ENCODE data around the gene GOSR1.

The GOSR1 gene

DNA sequence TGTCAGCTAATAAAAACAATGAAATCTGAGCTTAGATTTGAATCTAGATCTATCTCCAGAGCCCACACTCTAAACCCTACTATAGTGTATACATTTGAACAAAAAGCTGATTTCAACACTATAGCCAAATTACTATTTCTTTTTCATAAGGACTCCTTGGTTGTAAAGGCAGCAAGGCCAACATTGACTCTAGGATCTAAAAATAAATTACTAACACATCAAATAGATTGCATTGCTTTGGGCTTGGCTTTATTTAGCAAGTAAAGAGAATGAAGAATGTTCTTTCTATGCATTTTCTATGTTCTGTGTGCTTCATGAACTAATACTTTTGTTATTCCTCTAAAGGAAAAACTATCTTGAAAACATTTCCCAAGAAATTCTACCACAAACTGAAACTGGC, 5.3 kb downstream of the GOSR1 start:
- no peaks in the 10 kb centered on the region for H4K20me1 ChIP-seq (ENCODE audit: low read depth, low read length)
- H3K9me3 ChIP-seq (ENCODE audit: insufficient read depth, low read length): no peaks in the 10 kb centered on the region
- H3K4me2 ChIP-seq (ENCODE audit: low read depth, low read length, poor library complexity, severe bottlenecking): no peak overlapping the region
- H3K9me2 ChIP-seq (replicated peaks; ENCODE audit: insufficient read depth, low read length): no peaks in the 10 kb centered on the region
- H3K4me3 ChIP-seq (ENCODE audit: insufficient read depth, low read length, poor library complexity, severe bottlenecking): no peak overlapping the region
- no peak overlapping the region for H2AFZ ChIP-seq (ENCODE audit: low read depth, low read length, severe bottlenecking)
- H3K36me3 ChIP-seq (ENCODE audit: low read length): peaks cover 39% of the 10 kb centered on the region
- H3K79me2 ChIP-seq (ENCODE audit: insufficient read depth, low read length): peaks cover 21% of the 10 kb centered on the region
- H3K9ac ChIP-seq (ENCODE audit: low read length): no peak overlapping the region
- no peak overlapping the region for H3K27ac ChIP-seq (ENCODE audit: low read depth, low read length)
- no peaks in the 10 kb centered on the region for H3F3A ChIP-seq (ENCODE audit: insufficient read depth)
- H3K27me3 ChIP-seq (ENCODE audit: low read length): no peaks in the 10 kb centered on the region
- no peak for TF ChIP-seq CTCF (IDR thresholded peaks at IDR 0.05; ENCODE audit: insufficient read depth, low read length, poor library complexity, severe bottlenecking)
- no peak for TF ChIP-seq EZH2phosphoT487 (conservative IDR thresholded peaks at IDR 0.05; ENCODE audit: low read length)

DNA sequence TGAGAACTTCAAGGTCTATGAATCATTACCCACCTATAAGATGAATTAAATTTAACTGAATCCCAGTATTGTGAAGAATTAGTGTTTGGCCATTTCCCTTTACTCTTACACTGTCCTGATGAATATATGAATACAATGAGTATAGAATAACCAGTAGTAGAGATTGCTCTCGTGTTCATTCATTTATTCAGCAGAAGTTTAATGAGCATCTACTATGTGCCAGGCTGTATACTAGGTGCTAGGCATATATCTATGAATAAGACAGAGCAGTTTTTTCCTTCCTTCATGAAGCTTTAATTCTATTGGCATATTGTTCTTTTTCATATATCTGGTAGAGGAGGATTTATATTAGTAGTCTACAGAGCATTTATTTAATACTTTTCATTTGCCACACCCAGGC, 6.0 kb downstream of the GOSR1 start:
- H3K4me2 ChIP-seq (ENCODE audit: low read depth, low read length, poor library complexity, severe bottlenecking): no peak overlapping the region
- no peak overlapping the region for H3K9ac ChIP-seq (ENCODE audit: low read length)
- no peak overlapping the region for H2AFZ ChIP-seq (ENCODE audit: low read depth, low read length, severe bottlenecking)
- no peak for TF ChIP-seq EZH2phosphoT487 (conservative IDR thresholded peaks at IDR 0.05; ENCODE audit: low read length)
- TF ChIP-seq CTCF (IDR thresholded peaks at IDR 0.05; ENCODE audit: insufficient read depth, low read length, poor library complexity, severe bottlenecking): no peak
- H3K27me3 ChIP-seq (ENCODE audit: low read length): no peaks in the 10 kb centered on the region
- H3K9me3 ChIP-seq (ENCODE audit: insufficient read depth, low read length): no peaks in the 10 kb centered on the region
- no peak overlapping the region for H3K4me3 ChIP-seq (ENCODE audit: insufficient read depth, low read length, poor library complexity, severe bottlenecking)
- peaks cover 15% of the 10 kb centered on the region for H3K79me2 ChIP-seq (ENCODE audit: insufficient read depth, low read length)
- H3K9me2 ChIP-seq (replicated peaks; ENCODE audit: insufficient read depth, low read length): no peaks in the 10 kb centered on the region
- peaks cover 41% of the 10 kb centered on the region for H3K36me3 ChIP-seq (ENCODE audit: low read length)
- H3F3A ChIP-seq (ENCODE audit: insufficient read depth): no peaks in the 10 kb centered on the region
- H3K27ac ChIP-seq (ENCODE audit: low read depth, low read length): no peak overlapping the region
- no peaks in the 10 kb centered on the region for H4K20me1 ChIP-seq (ENCODE audit: low read depth, low read length)

- Histone ChIP-seq H3K9me2 (replicated peaks; ENCODE audit: insufficient read depth, low read length) (no peaks in the 10 kb centered on the region), H3F3A (ENCODE audit: insufficient read depth) (no peaks in the 10 kb centered on the region), H2AFZ (ENCODE audit: low read depth, low read length, severe bottlenecking) (no peak overlapping the region), H3K9ac (ENCODE audit: low read length) (no peak overlapping the region), H3K27me3 (ENCODE audit: low read length) (no peaks in the 10 kb centered on the region), H3K27ac (ENCODE audit: low read depth, low read length) (no peak overlapping the region), H4K20me1 (ENCODE audit: low read depth, low read length) (no peaks in the 10 kb centered on the region), H3K79me2 (ENCODE audit: insufficient read depth, low read length) (no peaks in the 10 kb centered on the region), H3K9me3 (ENCODE audit: insufficient read depth, low read length) (no peaks in the 10 kb centered on the region), H3K36me3 (ENCODE audit: low read length) (peaks cover 34% of the 10 kb centered on the region), H3K4me2 (ENCODE audit: low read depth, low read length, poor library complexity, severe bottlenecking) (no peak overlapping the region), H3K4me3 (ENCODE audit: insufficient read depth, low read length, poor library complexity, severe bottlenecking) (no peak overlapping the region)
- TF ChIP-seq EZH2phosphoT487 (conservative IDR thresholded peaks at IDR 0.05; ENCODE audit: low read length): no peak
- TF ChIP-seq CTCF (IDR thresholded peaks at IDR 0.05; ENCODE audit: insufficient read depth, low read length, poor library complexity, severe bottlenecking): no peak
These were observed 16.6 kb downstream of the GOSR1 start for GRCh38 chr17:30493780-30494179.
